LNCAP (cell line): Measurements from ENCODE around the gene HOXD9.

Source experiments
- CTCF ChIP-seq: fragments of 450-650 bp; IDR thresholded peaks from 2 replicates; pipeline ENCODE4 v1.5.1; 2017; ENCODE audit warnings: mild to moderate bottlenecking

The HOXD9 gene

GRCh38 chr2:176079285-176079830 is 43.2 kb upstream of the HOXD9 start:
- TF ChIP-seq CTCF = no peak

- TF ChIP-seq CTCF = peak; percentile 76
These were observed 42.5 kb upstream of the HOXD9 start for GRCh38 chr2:176079831-176080539.

- TF ChIP-seq CTCF = no peak
These were observed 41.8 kb upstream of the HOXD9 start for GRCh38 chr2:176080540-176081375.

GRCh38 chr2:176081376-176081836 is 41.1 kb upstream of the HOXD9 start:
- TF ChIP-seq CTCF = no peak

- no peak for TF ChIP-seq CTCF
These were observed 40.5 kb upstream of the HOXD9 start for GRCh38 chr2:176081837-176082524.

- TF ChIP-seq CTCF = no peak
These were observed 40.0 kb upstream of the HOXD9 start for GRCh38 chr2:176082525-176082823.

GRCh38 chr2:176082824-176083751 is 39.4 kb upstream of the HOXD9 start:
- no peak for TF ChIP-seq CTCF
